ENCODE measurements around the gene CACNG4. TPM values are rescaled to one million over a fixed set of nuclear protein-coding genes. Genes with fewer than 3 reads are reported as not detected.

Gene CACNG4
- total and polyA plus RNA-seq, 2 of the 4 experiments (the other 2 are of a cell fraction): under 0.01 to 0.53 TPM

DNA sequence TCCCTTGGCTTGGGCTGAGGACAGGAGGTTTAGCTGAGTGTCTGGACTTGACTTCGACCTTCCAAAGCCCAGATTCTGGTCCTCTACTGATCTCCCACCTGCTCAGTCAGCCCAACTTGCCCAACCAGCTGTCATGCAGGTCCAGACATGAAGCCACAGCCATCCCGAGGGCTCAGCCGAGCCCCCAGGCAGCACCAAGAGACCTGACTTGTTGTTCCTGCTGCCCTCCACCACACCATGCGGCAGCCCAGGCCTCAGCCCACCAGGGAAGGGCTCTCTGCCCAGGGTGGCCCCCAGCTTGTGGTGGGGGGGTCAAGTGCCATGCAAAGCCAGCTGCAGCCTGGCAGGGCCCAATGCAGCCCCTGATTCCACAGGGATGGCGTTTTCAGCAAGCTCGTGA, 17.2 kb upstream of the CACNG4 start:
- H3K14ac ChIP-seq (replicated peaks; ENCODE audit: low read depth, low read length): no peak overlapping the region
- no peak for ATAC-seq (ENCODE audit: low read depth)
- H4K91ac ChIP-seq (ENCODE audit: insufficient read depth, low read depth, low read length): no peak overlapping the region
- H2BK5ac ChIP-seq (ENCODE audit: low read depth, low read length, poor library complexity, severe bottlenecking): no peak overlapping the region
- no peak overlapping the region for H2BK20ac ChIP-seq (ENCODE audit: low read depth, low read length)
- no peak overlapping the region for H3K4me3 ChIP-seq (ENCODE audit: insufficient read depth, low read depth, low read length)
- no TSS peak for BruUV-seq (replicated peaks)
- peaks cover 16% of the 10 kb centered on the region for H3K9me1 ChIP-seq (ENCODE audit: insufficient read depth, low read length)
- H3K27me3 ChIP-seq (ENCODE audit: control insufficient read depth, insufficient read depth, low read length): peaks cover 8% of the 10 kb centered on the region; the same call in 1 of the 2 replicates
- H4K8ac ChIP-seq (ENCODE audit: low read depth in 2 of 2, low read length in 2 of 2): no peak overlapping the region
- H3K9ac ChIP-seq (ENCODE audit: low read depth, low read length): no peak overlapping the region
- no peaks in the 10 kb centered on the region for H3K79me1 ChIP-seq (ENCODE audit: low read depth in 1 of 2, low read length in 2 of 2)
- H2AFZ ChIP-seq (replicated peaks; ENCODE audit: low read length, poor library complexity): peak overlapping the region; percentile 38
- no peaks in the 10 kb centered on the region for H3K9me3 ChIP-seq (ENCODE audit: control insufficient read depth, insufficient read depth, low read length)
- dilution Hi-C loops (cut with HindIII; ENCODE audit: low sequenced_read_pairs, unreplicated experiment) (no loop called here), intact Hi-C loops (cut with micrococcal nuclease) (no loop called here), in situ Hi-C loops (cut with MboI; ENCODE audit: low sequenced_read_pairs) (no loop called here)
- ChIA-PET POLR2A (ENCODE audit: unreplicated experiment) (no interaction called here), CTCF (interaction anchor here (0.5 kb wide), 1 partner anchor 526 kb away, joined by 3 read pairs; no protein-coding TSS in a partner anchor)
- no peak overlapping the region for H2AK9ac ChIP-seq (replicated peaks; ENCODE audit: low read depth, low read length, poor library complexity)
- TF ChIP-seq, protein P1, sequence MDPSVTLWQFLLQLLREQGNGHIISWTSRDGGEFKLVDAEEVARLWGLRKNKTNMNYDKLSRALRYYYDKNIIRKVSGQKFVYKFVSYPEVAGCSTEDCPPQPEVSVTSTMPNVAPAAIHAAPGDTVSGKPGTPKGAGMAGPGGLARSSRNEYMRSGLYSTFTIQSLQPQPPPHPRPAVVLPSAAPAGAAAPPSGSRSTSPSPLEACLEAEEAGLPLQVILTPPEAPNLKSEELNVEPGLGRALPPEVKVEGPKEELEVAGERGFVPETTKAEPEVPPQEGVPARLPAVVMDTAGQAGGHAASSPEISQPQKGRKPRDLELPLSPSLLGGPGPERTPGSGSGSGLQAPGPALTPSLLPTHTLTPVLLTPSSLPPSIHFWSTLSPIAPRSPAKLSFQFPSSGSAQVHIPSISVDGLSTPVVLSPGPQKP (IDR thresholded peaks at IDR 0.05; ENCODE audit: borderline replicate concordance, low read depth, low read length): no peak
- TF ChIP-seq POLR2A (IDR thresholded peaks at IDR 0.05; ENCODE audit: low read depth, low read length): no peak
- TF ChIP-seq SMC3 (IDR thresholded peaks at IDR 0.05; ENCODE audit: low read depth, low read length): no peak
- no peak for TF ChIP-seq RFX5 (IDR thresholded peaks at IDR 0.05; ENCODE audit: low read depth, low read length)
- TF ChIP-seq MXI1 (IDR thresholded peaks at IDR 0.05; ENCODE audit: borderline replicate concordance, low read depth, low read length): no peak
- no peak for TF ChIP-seq MAZ (IDR thresholded peaks at IDR 0.05; ENCODE audit: borderline replicate concordance, low read depth, low read length)
- TF ChIP-seq USF2 (IDR thresholded peaks at IDR 0.05; ENCODE audit: low read depth, low read length): no peak
- TF ChIP-seq BHLHE40 (IDR thresholded peaks at IDR 0.05; ENCODE audit: low read depth, low read length): no peak
- no peak for TF ChIP-seq NFE2L2 (IDR thresholded peaks at IDR 0.05; ENCODE audit: low read depth, low read length)
- TF ChIP-seq MAFK (IDR thresholded peaks at IDR 0.05; ENCODE audit: low read depth, low read length): no peak
- no peak for TF ChIP-seq CEBPB (IDR thresholded peaks at IDR 0.05; ENCODE audit: low read depth, low read length)
- no peak for TF ChIP-seq RAD21 (IDR thresholded peaks at IDR 0.05; ENCODE audit: low read length)
- no peak overlapping the region for H2BK15ac ChIP-seq (ENCODE audit: low read depth, low read length)
- H3K27ac ChIP-seq (ENCODE audit: insufficient read depth, low read length): no peak overlapping the region
- H3K4me1 ChIP-seq (ENCODE audit: control insufficient read depth, insufficient read depth, low read length): peaks cover 13% of the 10 kb centered on the region
- H2BK120ac ChIP-seq (ENCODE audit: low read depth, low read length): no peak overlapping the region
- H3K4me2 ChIP-seq (ENCODE audit: low read depth, low read length): no peak overlapping the region
- WGBS, 2 experiments (ENCODE audit: extremely low coverage in 2 of 2, insufficient read length in 1 of 2): no CpG with 5 or more reads among the region's 6 CpGs
- H4K20me1 ChIP-seq (ENCODE audit: insufficient read depth, low read length): no peaks in the 10 kb centered on the region
- no peak overlapping the region for H3K4ac ChIP-seq (ENCODE audit: low read depth, low read length)
- no peak for DNase-seq
- H2AK5ac ChIP-seq (ENCODE audit: low read depth, low read length): no peak overlapping the region
- no peak overlapping the region for H3K23ac ChIP-seq (ENCODE audit: low read depth, low read length)
- no peak overlapping the region for H3K18ac ChIP-seq (ENCODE audit: low read depth, low read length)
- H3K56ac ChIP-seq (ENCODE audit: extremely low read depth, insufficient read depth, low read length): no peak overlapping the region
- H4K5ac ChIP-seq (ENCODE audit: low read depth, low read length): no peak overlapping the region
- no peaks in the 10 kb centered on the region for H3K36me3 ChIP-seq (ENCODE audit: control insufficient read depth, insufficient read depth, low read length)

Data from IMR-90 (cell line).